Epithelial cell of proximal tubule (primary cell): Measurements from ENCODE around the gene MRPS18B. TPM values are rescaled to one million over a fixed set of nuclear protein-coding genes. Genes with fewer than 3 reads are reported as not detected.
"Not testable (repeated sequence)": the region's sequence is repeated elsewhere in the genome, so short reads cannot be mapped to it uniquely, and the experiment has no call there.

ENCODE experiments used
- DNase-seq: peaks from one replicate; pipeline ENCODE4 v3.0.0-alpha.2; 2011; ENCODE audit warnings: low read depth
- H3K4me3 ChIP-seq: 2 replicates; pipeline ENCODE4 v1.5.1; 2011; ENCODE audit warnings: low read depth, mild to moderate bottlenecking, low read length
- total RNA-seq: library from RNA; depleted of rRNA; stranded (reverse); fragments of >200 nt; gene quantifications from 2 replicates; pipeline ENCODE4 v1.2.3, GENCODE V29; 2015
- TF ChIP-seq, protein P1 (sequence below): conservative IDR thresholded peaks from 2 replicates; pipeline ENCODE4 v1.5.1; 2012; ENCODE audit warnings: low read depth, mild to moderate bottlenecking, low read length

The MRPS18B gene
- total RNA-seq, 1 donor from 2014 or later, result 65.8 TPM

DNA sequence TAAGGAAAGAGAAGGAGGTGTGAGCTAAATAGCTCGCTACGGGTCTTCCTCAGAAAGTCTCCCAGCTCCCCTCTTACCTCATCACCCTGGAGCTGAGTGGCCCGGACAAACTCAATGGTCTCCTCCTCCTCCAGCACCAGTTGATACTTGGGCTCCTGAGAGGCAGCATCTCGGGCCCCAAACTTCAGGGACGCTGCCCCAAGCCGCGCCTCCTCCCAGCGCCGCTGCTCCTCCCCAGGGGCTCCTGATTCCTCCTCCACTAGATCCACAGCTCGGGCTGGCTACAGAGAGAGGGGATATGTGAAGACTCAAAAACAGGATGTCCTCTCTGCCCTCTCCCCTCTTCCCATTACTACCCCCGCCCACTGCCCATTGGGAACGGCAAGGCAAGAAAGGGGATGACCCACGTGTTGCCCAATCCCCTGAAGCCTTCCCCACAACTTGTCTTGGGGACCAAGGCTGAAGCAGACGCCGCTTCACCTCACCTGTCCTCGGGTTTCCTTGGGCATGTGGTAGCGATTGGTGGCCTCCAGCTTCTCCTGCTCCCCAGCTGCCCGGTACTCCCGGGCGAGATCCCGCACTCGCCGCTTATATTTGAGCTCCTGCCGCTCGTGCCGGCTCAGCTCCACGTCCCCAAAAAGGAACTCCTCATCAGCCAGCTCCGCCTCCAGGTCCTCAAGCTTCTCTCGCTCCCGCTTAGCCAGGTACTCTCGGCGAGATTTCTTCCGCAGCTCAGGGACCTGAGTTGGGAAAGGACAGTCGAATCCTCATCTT lies 47.5 kb downstream of the MRPS18B start:
- TF ChIP-seq, protein P1, sequence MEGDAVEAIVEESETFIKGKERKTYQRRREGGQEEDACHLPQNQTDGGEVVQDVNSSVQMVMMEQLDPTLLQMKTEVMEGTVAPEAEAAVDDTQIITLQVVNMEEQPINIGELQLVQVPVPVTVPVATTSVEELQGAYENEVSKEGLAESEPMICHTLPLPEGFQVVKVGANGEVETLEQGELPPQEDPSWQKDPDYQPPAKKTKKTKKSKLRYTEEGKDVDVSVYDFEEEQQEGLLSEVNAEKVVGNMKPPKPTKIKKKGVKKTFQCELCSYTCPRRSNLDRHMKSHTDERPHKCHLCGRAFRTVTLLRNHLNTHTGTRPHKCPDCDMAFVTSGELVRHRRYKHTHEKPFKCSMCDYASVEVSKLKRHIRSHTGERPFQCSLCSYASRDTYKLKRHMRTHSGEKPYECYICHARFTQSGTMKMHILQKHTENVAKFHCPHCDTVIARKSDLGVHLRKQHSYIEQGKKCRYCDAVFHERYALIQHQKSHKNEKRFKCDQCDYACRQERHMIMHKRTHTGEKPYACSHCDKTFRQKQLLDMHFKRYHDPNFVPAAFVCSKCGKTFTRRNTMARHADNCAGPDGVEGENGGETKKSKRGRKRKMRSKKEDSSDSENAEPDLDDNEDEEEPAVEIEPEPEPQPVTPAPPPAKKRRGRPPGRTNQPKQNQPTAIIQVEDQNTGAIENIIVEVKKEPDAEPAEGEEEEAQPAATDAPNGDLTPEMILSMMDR, result no peak
- H3K4me3 ChIP-seq, result no peak overlapping the region
- no peak for DNase-seq

DNA sequence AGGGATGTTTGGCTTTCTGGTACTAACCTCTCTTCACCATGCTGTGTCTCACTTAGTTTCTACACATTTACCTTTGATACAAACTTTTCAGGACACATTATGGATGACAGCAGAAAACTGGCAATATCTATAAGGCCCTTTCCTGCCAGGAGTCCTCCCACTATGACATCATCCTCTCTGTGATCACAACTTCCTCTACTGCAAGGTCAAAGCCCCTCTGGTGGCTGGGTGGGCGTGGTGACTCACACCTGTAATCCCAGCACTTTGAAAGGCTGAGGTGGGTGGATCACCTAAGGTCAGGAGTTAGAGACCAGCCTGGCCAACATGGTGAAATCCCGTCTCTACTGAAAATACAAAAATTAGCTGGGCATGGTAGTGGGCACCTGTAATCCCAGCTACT lies 48.7 kb downstream of the MRPS18B start:
- not testable (repeated sequence) for H3K4me3 ChIP-seq, DNase-seq

DNA sequence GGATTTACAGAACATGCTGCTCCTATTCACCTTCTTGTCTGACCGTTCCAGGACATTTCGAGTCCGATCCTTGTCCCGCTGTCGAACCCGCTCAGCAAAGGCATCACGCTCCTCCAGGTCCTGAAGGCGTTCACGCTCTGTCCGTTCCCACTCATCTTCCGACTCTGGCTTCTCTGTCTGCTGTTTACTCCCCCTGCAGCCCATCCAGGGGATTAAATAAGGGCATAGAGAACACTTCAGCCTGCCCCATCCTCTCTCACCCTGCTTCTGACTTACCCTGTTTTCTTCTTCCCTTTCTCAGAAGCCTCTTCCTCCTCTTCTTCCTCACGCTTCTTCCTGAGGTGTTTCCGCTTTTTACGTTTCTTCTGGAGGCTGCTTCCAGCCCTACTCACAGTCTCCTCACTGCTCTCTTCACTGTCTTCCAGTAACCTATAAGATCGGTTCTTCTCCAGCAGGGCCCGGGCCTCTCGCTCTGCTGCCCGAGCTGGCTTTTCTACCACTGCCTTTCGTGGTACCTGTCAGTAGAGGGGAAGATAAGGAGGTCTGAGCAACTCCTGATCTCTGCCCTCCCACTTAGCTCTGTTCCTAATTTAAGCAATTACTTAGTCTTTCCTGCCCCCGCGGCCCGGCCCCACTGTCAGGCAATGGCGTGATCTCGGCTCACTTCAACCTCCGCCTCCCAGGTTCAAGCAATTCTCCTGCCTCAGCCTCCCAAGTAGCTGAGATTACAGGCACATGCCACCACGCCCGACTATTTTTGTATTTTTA lies 53.3 kb downstream of the MRPS18B start:
- DNase-seq, result no peak
- no peak overlapping the region for H3K4me3 ChIP-seq
- TF ChIP-seq, protein P1, result peak; percentile 40

DNA sequence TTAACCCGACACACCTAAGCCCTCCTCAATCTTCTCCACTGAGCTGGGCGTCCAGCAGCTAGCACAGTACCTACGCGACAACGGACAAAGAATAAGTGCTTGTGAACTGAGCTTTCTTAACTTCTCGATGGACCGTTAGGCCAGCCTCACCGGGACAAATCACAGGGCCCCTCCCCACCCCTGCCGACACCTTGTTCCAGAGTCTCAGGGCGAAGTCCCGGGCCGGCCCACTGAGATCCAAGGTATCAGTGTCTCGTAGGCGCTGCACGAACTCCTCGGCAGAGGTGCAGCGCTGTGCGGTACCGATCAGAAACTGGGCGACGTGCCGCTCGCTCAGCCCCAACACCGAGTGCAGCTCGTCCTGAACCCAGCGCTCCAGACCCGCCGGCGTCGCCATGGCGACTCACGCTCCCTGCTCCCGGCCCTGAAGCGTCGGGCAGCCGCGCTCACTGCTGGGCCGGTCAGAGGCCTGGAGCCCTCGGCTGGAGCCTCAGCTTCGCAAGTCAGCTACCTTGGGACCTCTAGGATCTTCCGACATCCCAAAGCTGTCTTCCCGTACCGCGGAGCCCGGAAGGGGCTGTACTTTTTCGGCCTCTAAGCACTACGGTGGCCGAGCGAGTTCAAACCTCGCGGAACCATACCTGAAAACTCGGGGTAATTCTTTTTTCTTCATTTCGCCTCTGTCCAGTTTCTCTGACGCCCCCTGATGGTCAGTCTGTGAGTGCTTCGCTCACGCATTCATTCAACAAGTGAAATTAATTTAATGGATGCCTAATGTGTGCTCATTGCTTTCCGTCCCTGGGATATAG lies 55.0 kb downstream of the MRPS18B start, which contains the start of gene DHX16:
DHX16 (minus strand) TSS at position 562 of the 809 bp plus-strand sequence; CDS start at position 397, 165 bp downstream.
- peak; percentile 91 for DNase-seq
- TF ChIP-seq, protein P1, result peak; percentile 94
- peak within 1 kb of the TSS; percentile 80 for H3K4me3 ChIP-seq

Other genes with a start within 250 kb of the MRPS18B start
- gene HLA-E, start 128.3 kb upstream of the MRPS18B start, total RNA-seq, result 56.9 and 93.3 TPM in 2 replicates
- 46.1 and 46.3 TPM in 2 replicates for gene GNL1, start 61.4 kb upstream of the MRPS18B start, total RNA-seq
- gene PRR3, start 60.5 kb upstream of the MRPS18B start, total RNA-seq, result 4.6 and 5.2 TPM in 2 replicates
- 49.0 and 70.5 TPM in 2 replicates for gene ABCF1, start 46.4 kb upstream of the MRPS18B start, total RNA-seq
- gene PPP1R10, start 597 bp upstream of the MRPS18B start, total RNA-seq, result 19.6 and 25.8 TPM in 2 replicates
- gene ATAT1, start 9.0 kb downstream of the MRPS18B start, total RNA-seq, result 6.2 and 8.9 TPM in 2 replicates
- 4.6 and 10.5 TPM in 2 replicates for gene C6orf136, start 29.3 kb downstream of the MRPS18B start, total RNA-seq
- gene DHX16, start 55.2 kb downstream of the MRPS18B start, total RNA-seq, result 41.5 and 52.0 TPM in 2 replicates
- 66.5 and 77.3 TPM in 2 replicates for gene PPP1R18, start 68.8 kb downstream of the MRPS18B start, total RNA-seq
- 20.4 and 22.5 TPM in 2 replicates for gene NRM, start 73.1 kb downstream of the MRPS18B start, total RNA-seq
- 11.4 and 20.7 TPM in 2 replicates for gene MDC1, start 99.4 kb downstream of the MRPS18B start, total RNA-seq
- 1,157 and 1,940 TPM in 2 replicates for gene TUBB, start 102.5 kb downstream of the MRPS18B start, total RNA-seq
- 91.7 and 100 TPM in 2 replicates for gene FLOT1, start 124.8 kb downstream of the MRPS18B start, total RNA-seq
- gene IER3, start 126.7 kb downstream of the MRPS18B start, total RNA-seq, result 336 and 354 TPM in 2 replicates